ENCODE measurements around the gene ATP6V0C.
"Not testable (repeated sequence)": the region's sequence is repeated elsewhere in the genome, so short reads cannot be mapped to it uniquely, and the experiment has no call there.

GRCh38 chr16:2543771-2544170 lies 30.0 kb downstream of the ATP6V0C start:
- TF ChIP-seq CTCF, POLR2A (IDR thresholded peaks at IDR 0.05): not testable (repeated sequence)
